ENCODE data around the gene TPRA1. TPM values are rescaled to one million over a fixed set of nuclear protein-coding genes. Genes with fewer than 3 reads are reported as not detected.

Gene TPRA1
- total and polyA plus RNA-seq, 9 donors: 19.1 to 27.9 (median 22.0) TPM

DNA sequence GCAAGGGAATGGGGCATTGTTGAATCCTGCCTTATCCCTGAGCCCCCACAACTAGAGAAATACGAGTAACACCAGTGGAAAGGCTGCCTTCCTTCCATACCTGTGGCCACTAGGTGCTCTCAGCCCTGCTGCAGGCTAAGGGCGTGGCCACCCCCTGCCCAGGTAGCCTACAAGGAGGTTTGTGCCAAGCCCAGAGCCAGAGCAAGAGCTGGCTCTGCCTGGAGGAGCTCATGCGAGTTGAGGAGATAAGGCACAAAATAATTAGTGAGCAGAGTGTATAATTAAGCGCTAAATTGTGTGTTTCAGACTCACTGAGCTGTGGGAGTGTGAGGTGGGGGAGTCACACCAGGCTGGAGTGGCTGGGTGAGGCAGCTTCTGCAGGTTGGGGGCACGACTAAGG, 49.2 kb downstream of the TPRA1 start:
- no peaks in the 10 kb centered on the region for H3K9me3 ChIP-seq (replicated peaks; ENCODE audit: control insufficient read depth, low read depth, low read length)
- no peak overlapping the region for H3K27ac ChIP-seq (ENCODE audit: low read length)
- WGBS (ENCODE audit: insufficient coverage): 79% methylated on average over 4 of the region's 5 CpGs
- H3K27me3 ChIP-seq (ENCODE audit: control insufficient read depth, insufficient read depth, low read length): peaks cover 9% of the 10 kb centered on the region
- DNase-seq: no peak
- no peaks in the 10 kb centered on the region for H3K36me3 ChIP-seq (ENCODE audit: control insufficient read depth, insufficient read depth, low read length)
- H3K4me3 ChIP-seq (ENCODE audit: low read length): no peak overlapping the region
- H3K4me1 ChIP-seq (ENCODE audit: control insufficient read depth, insufficient read depth, low read length): peaks cover 6% of the 10 kb centered on the region

DNA sequence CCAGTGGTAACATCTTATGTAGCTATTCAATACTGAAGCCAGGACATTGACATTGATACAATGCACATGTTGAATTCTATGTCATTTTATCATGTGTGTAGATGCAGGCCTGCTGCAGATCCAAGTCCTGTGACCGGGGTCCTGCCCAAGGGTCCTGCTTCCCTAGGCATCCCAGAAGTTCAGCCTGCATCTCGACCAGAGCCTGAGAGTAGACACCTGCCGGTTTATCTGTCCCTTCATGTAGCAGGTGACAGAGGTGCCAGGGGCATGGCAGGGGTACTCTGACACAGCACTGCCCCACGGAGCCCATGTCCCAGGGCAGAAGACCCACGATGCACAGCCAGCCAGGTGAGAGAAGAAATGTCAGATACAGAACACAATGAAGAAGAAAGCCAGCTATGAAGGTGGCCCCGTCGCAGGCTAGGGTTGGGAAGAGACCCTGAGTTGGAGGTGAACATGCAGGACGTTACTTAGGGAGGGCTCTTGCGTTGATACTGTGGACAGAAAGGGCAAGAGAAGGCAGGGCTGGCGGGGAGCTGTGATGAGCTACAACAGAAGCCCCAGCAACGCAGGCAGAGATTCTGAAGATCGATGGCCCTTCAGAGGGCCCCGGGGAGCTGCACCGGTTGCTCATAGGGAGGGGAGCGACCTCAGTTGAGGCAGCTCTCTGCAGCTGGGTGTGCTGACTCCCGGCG, 51.0 kb downstream of the TPRA1 start:
- H3K9me3 ChIP-seq (replicated peaks; ENCODE audit: control insufficient read depth, low read depth, low read length): no peaks in the 10 kb centered on the region
- 71% methylated on average over 14 of the region's 17 CpGs for WGBS (ENCODE audit: insufficient coverage)
- no peak overlapping the region for H3K4me3 ChIP-seq (ENCODE audit: low read length)
- H3K27me3 ChIP-seq (ENCODE audit: control insufficient read depth, insufficient read depth, low read length): peaks cover 9% of the 10 kb centered on the region
- H3K27ac ChIP-seq (ENCODE audit: low read length): no peak overlapping the region
- peaks cover 2% of the 10 kb centered on the region for H3K4me1 ChIP-seq (ENCODE audit: control insufficient read depth, insufficient read depth, low read length)
- no peak for DNase-seq
- no peaks in the 10 kb centered on the region for H3K36me3 ChIP-seq (ENCODE audit: control insufficient read depth, insufficient read depth, low read length)

DNA sequence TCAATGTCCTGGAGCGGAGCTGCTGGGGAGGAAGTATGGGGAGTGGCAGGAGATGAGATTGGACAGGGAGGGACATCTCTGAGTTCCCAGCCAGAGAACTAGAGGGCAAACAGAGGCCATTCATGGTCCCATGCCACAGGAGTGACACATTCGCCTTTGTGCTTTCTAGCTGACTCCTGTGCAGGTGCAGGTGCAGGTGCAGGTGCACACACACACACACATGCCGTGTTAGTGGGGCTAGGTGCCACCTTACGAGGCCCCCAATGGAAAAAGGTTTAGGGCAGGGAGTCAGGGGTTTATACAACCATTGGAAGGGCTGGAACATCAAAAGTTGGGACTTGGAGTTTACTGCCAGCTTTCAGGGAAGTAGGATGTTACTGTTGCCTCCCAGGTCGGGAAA, 52.0 kb downstream of the TPRA1 start:
- no peaks in the 10 kb centered on the region for H3K36me3 ChIP-seq (ENCODE audit: control insufficient read depth, insufficient read depth, low read length)
- 58% methylated on average over 2 of the region's 5 CpGs for WGBS (ENCODE audit: insufficient coverage)
- no peaks in the 10 kb centered on the region for H3K9me3 ChIP-seq (replicated peaks; ENCODE audit: control insufficient read depth, low read depth, low read length)
- H3K4me1 ChIP-seq (ENCODE audit: control insufficient read depth, insufficient read depth, low read length): no peaks in the 10 kb centered on the region
- H3K4me3 ChIP-seq (ENCODE audit: low read length): no peak overlapping the region
- peaks cover 9% of the 10 kb centered on the region for H3K27me3 ChIP-seq (ENCODE audit: control insufficient read depth, insufficient read depth, low read length)
- DNase-seq: no peak
- H3K27ac ChIP-seq (ENCODE audit: low read length): no peak overlapping the region

DNA sequence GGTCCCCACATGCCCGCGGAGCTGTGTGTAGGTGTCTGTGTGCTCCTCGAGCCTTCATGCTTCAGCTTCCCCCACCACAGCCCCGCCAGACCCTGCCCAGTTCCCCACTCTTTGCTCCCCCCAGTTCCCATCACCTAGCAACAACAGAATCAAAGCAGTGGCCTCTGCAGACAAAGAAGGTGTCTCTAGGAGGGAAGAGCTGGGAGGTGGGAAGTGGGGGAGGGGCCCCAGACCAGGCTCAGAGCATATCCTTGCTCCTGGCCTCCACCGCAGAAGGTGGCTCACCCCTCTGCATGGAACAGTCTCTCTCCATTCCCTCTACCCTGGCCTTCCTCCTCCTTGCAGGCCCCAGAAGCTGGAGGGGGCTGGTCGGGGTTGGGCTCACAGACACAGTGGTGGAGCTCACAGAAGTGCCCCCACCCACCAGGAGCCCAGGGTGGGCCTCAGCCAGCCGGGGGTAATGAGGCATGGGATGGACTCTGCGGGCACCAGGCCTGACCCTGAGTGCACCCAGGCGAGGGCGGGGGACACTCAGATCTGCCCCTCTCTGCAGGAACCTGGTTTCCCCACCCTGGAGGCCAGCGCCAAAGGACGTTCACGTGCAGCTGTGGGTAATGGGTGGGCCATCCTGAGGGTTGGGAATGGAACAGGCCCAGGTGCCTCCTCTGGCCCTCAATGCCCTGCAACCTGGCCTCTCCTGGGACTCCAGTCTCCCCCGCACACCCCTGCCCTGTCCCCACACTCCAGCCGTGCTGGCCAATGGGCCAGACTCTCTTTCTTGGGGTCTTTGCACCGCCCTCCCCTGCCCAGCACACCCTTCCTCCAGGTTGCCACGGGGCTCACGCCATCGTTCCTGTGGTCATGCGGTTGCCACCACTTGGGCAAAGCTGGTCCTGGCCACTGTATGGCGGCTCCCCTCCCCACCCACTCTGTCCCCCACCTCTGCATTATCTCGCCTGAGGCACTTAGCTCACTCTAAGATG, 53.4 kb downstream of the TPRA1 start:
- Histone ChIP-seq H3K9me3 (replicated peaks; ENCODE audit: control insufficient read depth, low read depth, low read length) (no peaks in the 10 kb centered on the region), H3K4me1 (ENCODE audit: control insufficient read depth, insufficient read depth, low read length) (no peaks in the 10 kb centered on the region), H3K4me3 (ENCODE audit: low read length) (no peak overlapping the region), H3K36me3 (ENCODE audit: control insufficient read depth, insufficient read depth, low read length) (no peaks in the 10 kb centered on the region), H3K27me3 (ENCODE audit: control insufficient read depth, insufficient read depth, low read length) (peaks cover 9% of the 10 kb centered on the region), H3K27ac (ENCODE audit: low read length) (no peak overlapping the region)
- 77% methylated on average over 15 of the region's 22 CpGs for WGBS (ENCODE audit: insufficient coverage)
- no peak for DNase-seq

DNA sequence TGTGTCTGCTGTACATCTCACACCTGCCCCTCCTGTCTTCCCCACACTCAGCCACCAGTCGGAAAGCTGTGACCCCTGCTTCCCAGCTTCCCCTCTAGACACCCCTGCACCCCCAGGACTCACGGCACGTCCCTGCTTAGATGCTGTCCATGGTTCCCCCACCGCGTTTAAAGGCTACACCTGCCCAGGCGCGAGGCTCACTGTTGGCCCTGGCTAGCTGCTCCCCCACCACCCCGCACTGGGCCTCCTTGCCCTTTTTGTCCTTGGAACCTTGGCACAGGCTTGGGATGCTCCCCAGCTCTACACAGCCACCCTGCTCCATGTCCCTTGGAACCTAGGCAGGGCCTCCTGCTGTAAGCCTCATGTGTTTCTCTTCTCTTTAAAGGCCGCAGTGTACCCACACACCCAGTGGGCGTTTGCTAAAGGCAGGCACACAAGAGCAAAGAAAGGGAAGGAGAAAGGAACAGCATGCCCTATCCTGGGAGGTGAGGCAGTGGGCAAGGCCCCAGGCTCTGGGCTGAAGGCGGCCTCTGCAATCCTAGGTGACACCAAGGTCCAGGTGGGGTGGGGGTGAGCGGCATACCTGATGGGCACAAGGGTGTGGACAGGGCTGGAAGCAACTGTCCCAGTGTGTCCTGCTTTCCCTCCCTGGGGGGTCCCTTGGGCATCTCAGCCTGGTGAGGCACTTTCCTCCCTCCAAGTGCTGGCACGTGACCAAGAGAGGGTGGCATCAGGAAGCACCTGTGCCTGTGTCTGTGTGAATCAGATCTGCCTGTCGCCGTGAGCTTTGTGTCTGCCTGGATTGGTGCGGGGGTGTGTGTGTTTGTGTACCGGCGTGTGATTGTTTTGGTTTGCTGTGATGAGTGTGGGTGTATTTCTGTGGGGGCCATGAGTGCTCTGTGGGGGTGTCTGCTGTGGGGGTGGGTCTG, 54.4 kb downstream of the TPRA1 start:
- H3K27me3 ChIP-seq (ENCODE audit: control insufficient read depth, insufficient read depth, low read length): peaks cover 9% of the 10 kb centered on the region
- DNase-seq: no peak
- no peak overlapping the region for H3K27ac ChIP-seq (ENCODE audit: low read length)
- no peak overlapping the region for H3K4me3 ChIP-seq (ENCODE audit: low read length)
- 78% methylated on average over 10 of the region's 18 CpGs for WGBS (ENCODE audit: insufficient coverage)
- no peaks in the 10 kb centered on the region for H3K4me1 ChIP-seq (ENCODE audit: control insufficient read depth, insufficient read depth, low read length)
- no peaks in the 10 kb centered on the region for H3K36me3 ChIP-seq (ENCODE audit: control insufficient read depth, insufficient read depth, low read length)
- no peaks in the 10 kb centered on the region for H3K9me3 ChIP-seq (replicated peaks; ENCODE audit: control insufficient read depth, low read depth, low read length)

DNA sequence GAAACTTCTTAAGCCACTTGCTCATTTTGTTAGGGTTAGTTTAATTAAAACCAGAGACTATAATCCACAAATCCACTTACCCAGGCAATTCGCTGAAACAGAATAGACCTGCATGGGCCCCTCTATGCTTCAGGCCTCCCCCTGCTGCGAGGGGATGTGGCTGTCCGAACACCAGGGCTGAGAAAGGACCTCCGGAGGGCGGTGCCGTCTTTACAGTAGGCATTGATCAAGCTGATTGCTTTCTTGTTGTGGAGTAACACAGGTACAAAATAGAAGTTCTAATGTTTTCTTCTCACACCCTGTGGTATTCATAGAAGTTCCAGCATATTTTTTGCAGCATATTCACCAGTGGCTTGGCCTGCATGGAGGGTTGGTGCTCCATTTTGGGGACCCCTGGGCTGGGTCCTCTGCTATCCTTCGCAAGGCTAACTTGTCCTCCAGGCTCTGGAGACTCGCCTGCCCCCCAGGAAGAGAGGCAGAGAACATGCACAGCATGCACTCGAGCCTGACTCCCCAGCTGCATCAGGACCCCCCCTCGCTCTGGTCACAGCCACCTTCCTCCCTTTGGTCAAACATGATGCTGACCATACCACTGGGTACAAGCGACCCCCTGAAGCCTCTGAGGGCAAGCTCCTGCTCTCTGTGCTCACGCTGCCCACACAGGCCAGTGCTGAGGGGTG, 55.3 kb downstream of the TPRA1 start:
- H3K4me3 ChIP-seq (ENCODE audit: low read length): no peak overlapping the region
- H3K4me1 ChIP-seq (ENCODE audit: control insufficient read depth, insufficient read depth, low read length): no peaks in the 10 kb centered on the region
- DNase-seq: no peak
- WGBS (ENCODE audit: insufficient coverage): 60% methylated on average over 1 of the region's 12 CpGs
- peaks cover 9% of the 10 kb centered on the region for H3K27me3 ChIP-seq (ENCODE audit: control insufficient read depth, insufficient read depth, low read length)
- H3K36me3 ChIP-seq (ENCODE audit: control insufficient read depth, insufficient read depth, low read length): no peaks in the 10 kb centered on the region
- no peaks in the 10 kb centered on the region for H3K9me3 ChIP-seq (replicated peaks; ENCODE audit: control insufficient read depth, low read depth, low read length)
- H3K27ac ChIP-seq (ENCODE audit: low read length): no peak overlapping the region

DNA sequence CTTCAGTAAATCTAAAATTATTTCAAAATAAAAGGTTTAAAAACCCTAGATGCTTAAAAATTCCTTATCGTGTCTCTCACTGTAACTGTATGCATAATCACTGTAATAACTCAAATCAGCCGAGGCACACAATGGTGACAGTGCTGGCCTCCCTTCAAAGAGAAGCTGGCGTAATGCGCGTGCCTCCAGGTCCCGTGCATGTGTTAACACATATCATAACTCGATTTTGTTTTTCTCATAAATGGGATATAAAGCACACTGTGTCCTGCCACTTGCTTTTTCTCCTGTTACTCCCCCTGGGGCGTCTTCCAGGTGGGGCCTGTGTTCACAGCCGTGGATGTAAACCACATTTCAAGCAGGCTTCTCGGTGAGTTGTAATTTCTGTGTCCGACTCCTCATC, 56.0 kb downstream of the TPRA1 start:
- Histone ChIP-seq H3K27ac (ENCODE audit: low read length) (no peak overlapping the region), H3K9me3 (replicated peaks; ENCODE audit: control insufficient read depth, low read depth, low read length) (no peaks in the 10 kb centered on the region), H3K27me3 (ENCODE audit: control insufficient read depth, insufficient read depth, low read length) (peaks cover 7% of the 10 kb centered on the region), H3K36me3 (ENCODE audit: control insufficient read depth, insufficient read depth, low read length) (no peaks in the 10 kb centered on the region), H3K4me3 (ENCODE audit: low read length) (no peak overlapping the region), H3K4me1 (ENCODE audit: control insufficient read depth, insufficient read depth, low read length) (no peaks in the 10 kb centered on the region)
- no peak for DNase-seq
- 38% methylated on average over 11 of the region's 11 CpGs for WGBS (ENCODE audit: insufficient coverage)

DNA sequence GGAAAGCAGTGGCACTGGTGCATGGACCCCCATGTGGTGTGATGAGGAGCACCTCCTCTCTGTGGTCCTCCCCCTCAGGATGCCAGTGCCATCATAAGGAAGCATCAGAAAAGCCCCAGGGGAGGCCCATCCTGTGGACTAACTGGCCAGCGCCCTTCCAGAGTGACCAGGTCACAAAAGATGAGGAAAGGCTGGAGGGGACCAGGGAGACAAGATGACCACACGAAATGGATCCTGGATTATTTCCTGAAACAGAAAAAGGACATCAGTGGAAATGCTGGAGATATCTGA, 56.4 kb downstream of the TPRA1 start:
- DNase-seq: no peak
- WGBS (ENCODE audit: insufficient coverage): 78% methylated on average over 2 of the region's 2 CpGs
- no peaks in the 10 kb centered on the region for H3K9me3 ChIP-seq (replicated peaks; ENCODE audit: control insufficient read depth, low read depth, low read length)

DNA sequence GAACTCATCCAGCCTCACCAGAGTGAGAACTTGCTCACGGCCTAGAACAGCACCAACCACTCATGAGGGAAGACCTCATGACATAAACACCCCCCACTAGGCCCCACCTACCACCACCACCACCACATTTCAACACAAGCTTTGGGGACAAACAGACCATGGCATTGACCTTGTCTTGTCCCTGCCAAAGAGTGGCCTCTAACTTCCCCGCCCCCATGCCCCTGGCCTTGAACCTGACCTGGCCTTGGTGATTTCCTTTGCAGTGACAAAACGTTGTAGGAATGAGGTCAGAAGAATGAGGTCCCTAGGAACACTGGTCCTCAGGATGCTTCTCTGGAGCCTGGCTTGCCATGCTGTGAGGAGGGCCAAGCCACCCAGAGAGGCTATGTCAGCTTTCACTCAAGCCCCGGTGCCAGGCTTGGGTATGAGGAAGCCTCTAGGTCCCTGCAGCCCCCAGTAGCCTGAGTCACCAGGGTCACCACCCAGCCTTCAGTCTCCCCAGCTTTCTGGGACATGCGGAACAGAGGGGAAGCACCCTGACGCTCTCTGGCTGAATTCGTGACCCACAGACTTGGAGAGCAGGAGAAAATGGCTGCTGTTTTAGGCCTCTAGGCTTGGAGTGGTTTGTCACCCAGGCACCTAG, 57.9 kb downstream of the TPRA1 start:
- peaks cover 2% of the 10 kb centered on the region for H3K27me3 ChIP-seq (ENCODE audit: control insufficient read depth, insufficient read depth, low read length)
- no peaks in the 10 kb centered on the region for H3K4me1 ChIP-seq (ENCODE audit: control insufficient read depth, insufficient read depth, low read length)
- H3K4me3 ChIP-seq (ENCODE audit: low read length): no peak overlapping the region
- DNase-seq: no peak
- H3K9me3 ChIP-seq (replicated peaks; ENCODE audit: control insufficient read depth, low read depth, low read length): no peaks in the 10 kb centered on the region
- H3K27ac ChIP-seq (ENCODE audit: low read length): no peak overlapping the region
- H3K36me3 ChIP-seq (ENCODE audit: control insufficient read depth, insufficient read depth, low read length): no peaks in the 10 kb centered on the region
- 86% methylated on average over 6 of the region's 7 CpGs for WGBS (ENCODE audit: insufficient coverage)

More for the DNA sequence above, 56.4 kb downstream of the TPRA1 start:
- Histone ChIP-seq H3K27ac (ENCODE audit: low read length) (no peak overlapping the region), H3K27me3 (ENCODE audit: control insufficient read depth, insufficient read depth, low read length) (peaks cover 5% of the 10 kb centered on the region), H3K4me3 (ENCODE audit: low read length) (no peak overlapping the region), H3K36me3 (ENCODE audit: control insufficient read depth, insufficient read depth, low read length) (no peaks in the 10 kb centered on the region), H3K4me1 (ENCODE audit: control insufficient read depth, insufficient read depth, low read length) (no peaks in the 10 kb centered on the region)
